CD14-positive monocyte (primary cell): ENCODE measurements around the gene GALNT10. TPM values are rescaled to one million over a fixed set of nuclear protein-coding genes. Genes with fewer than 3 reads are reported as not detected.

Source experiments
- DNase-seq, 3 donors: peaks; one replicate each; pipeline ENCODE4 v3.0.0-alpha.2; 2011 to 2022
- H2AFZ ChIP-seq: 2 replicates; pipeline ENCODE4 v1.6.0; 2012; ENCODE audit warnings: mild to moderate bottlenecking, low read depth, low read length, inconsistent platforms; ENCODE audit not compliant: insufficient read depth, poor library complexity, severe bottlenecking
- H3K27ac ChIP-seq, 2 donors: 1 replicate in 1 of 2; 2 replicates in 1 of 2; pipeline ENCODE4 v1.5.1; 2012 to 2013; ENCODE audit warnings: low read length in 2 of 2, control low read depth in 1 of 2, inconsistent platforms in 1 of 2, low read depth in 1 of 2, mild to moderate bottlenecking in 1 of 2
- H3K27me3 ChIP-seq, 2 donors: one replicate each; pipeline versions ENCODE4 v1.6.0 to v1.6.1; 2011 to 2013; ENCODE audit warnings: low read length in 2 of 2; ENCODE audit not compliant: control insufficient read depth in 2 of 2, insufficient read depth in 2 of 2
- H3K36me3 ChIP-seq, 2 donors: replicated peaks in 1 of 2; 1 replicate in 1 of 2; 2 replicates in 1 of 2; pipeline versions ENCODE4 v1.5.1 to v1.6.1; 2012 to 2013; ENCODE audit warnings: low read length in 2 of 2, control low read depth in 1 of 2, inconsistent platforms in 1 of 2, mild to moderate bottlenecking in 1 of 2; ENCODE audit not compliant: insufficient read depth in 2 of 2, control insufficient read depth in 1 of 2
- H3K4me1 ChIP-seq, 2 donors: 1 replicate in 1 of 2; 2 replicates in 1 of 2; pipeline versions ENCODE4 v1.5.1 to v1.6.1; 2012 to 2013; ENCODE audit warnings: low read length in 2 of 2, control low read depth in 1 of 2, inconsistent platforms in 1 of 2, mild to moderate bottlenecking in 1 of 2, moderate library complexity in 1 of 2; ENCODE audit not compliant: insufficient read depth in 2 of 2, control insufficient read depth in 1 of 2
- H3K4me2 ChIP-seq: replicated peaks from 2 replicates; pipeline ENCODE3; 2012; ENCODE audit warnings: low read length, moderate library complexity, mild to moderate bottlenecking; ENCODE audit not compliant: poor library complexity, severe bottlenecking; ENCODE audit errors: extremely low read depth
- H3K4me3 ChIP-seq, 3 experiments: fragments of 200-600 bp in 1 of 3; sonication (generic) in 1 of 3; replicated peaks in 1 of 3; 1 replicate in 2 of 3; 2 replicates in 1 of 3; pipeline ENCODE4 v1.5.1; 2011 to 2013; ENCODE audit warnings: low read length in 3 of 3, mild to moderate bottlenecking in 3 of 3, control low read depth in 2 of 3, low read depth in 2 of 3, inconsistent platforms in 1 of 3, moderate library complexity in 1 of 3
- H3K79me2 ChIP-seq: 2 replicates; pipeline ENCODE4 v1.6.0; 2012; ENCODE audit warnings: mild to moderate bottlenecking, control low read depth, inconsistent platforms, low read length, moderate library complexity; ENCODE audit not compliant: insufficient read depth
- H3K9ac ChIP-seq: 2 replicates; pipeline ENCODE4 v1.6.0; 2017; ENCODE audit warnings: low read length, mild to moderate bottlenecking; ENCODE audit not compliant: insufficient read depth, poor library complexity, severe bottlenecking
- H3K9me3 ChIP-seq, 2 donors: replicated peaks in 1 of 2; 1 replicate in 1 of 2; 2 replicates in 1 of 2; pipeline versions ENCODE4 v1.5.1 to v1.6.1; 2012 to 2013; ENCODE audit warnings: low read length in 2 of 2, control low read depth in 1 of 2; ENCODE audit not compliant: control insufficient read depth in 1 of 2, insufficient read depth in 1 of 2
- H4K20me1 ChIP-seq: 2 replicates; pipeline ENCODE4 v1.6.0; 2012; ENCODE audit warnings: mild to moderate bottlenecking, low read length, control low read depth, moderate library complexity; ENCODE audit not compliant: insufficient read depth
- H3K27ac Mint-ChIP-seq, 7 donors: one replicate each; pipeline ENCODE4 v1.8.0; 2020; ENCODE audit warnings: mild to moderate bottlenecking in 7 of 7, mixed read lengths in 7 of 7, moderate library complexity in 6 of 7, inconsistent platforms in 2 of 7
- H3K27me3 Mint-ChIP-seq, 3 donors: one replicate each; pipeline ENCODE4 v1.8.0; 2021 to 2022; ENCODE audit warnings: low read depth in 3 of 3, mild to moderate bottlenecking in 3 of 3, mixed read lengths in 3 of 3, moderate library complexity in 3 of 3, inconsistent platforms in 1 of 3
- H3K36me3 Mint-ChIP-seq, 2 donors: one replicate each; pipeline ENCODE4 v1.8.0; 2020; ENCODE audit warnings: mixed read lengths in 2 of 2, inconsistent platforms in 1 of 2, mild to moderate bottlenecking in 1 of 2
- H3K4me1 Mint-ChIP-seq: one replicate; pipeline ENCODE4 v1.8.0; 2020; ENCODE audit warnings: mild to moderate bottlenecking, mixed read lengths
- H3K4me3 Mint-ChIP-seq, 2 donors: one replicate each; pipeline ENCODE4 v1.8.0; 2020; ENCODE audit warnings: mild to moderate bottlenecking in 2 of 2, mixed read lengths in 2 of 2, moderate library complexity in 1 of 2
- H3K9me3 Mint-ChIP-seq, 7 donors: one replicate each; pipeline ENCODE4 v1.8.0; 2020 to 2022; ENCODE audit warnings: mixed read lengths in 7 of 7, mild to moderate bottlenecking in 6 of 7, moderate library complexity in 6 of 7, inconsistent platforms in 2 of 7
- WGBS: methylation state at CpG from one replicate; pipeline ENCODE4 v1.1.5; 2013; ENCODE audit warnings: missing lambda C conversion rate; ENCODE audit not compliant: insufficient coverage; 5-methylcytosine and 5-hydroxymethylcytosine counted together
- intact Hi-C, 2 donors: fragments of 100-400 bp; cut with micrococcal nuclease; formaldehyde crosslinking; loops; one replicate each; pipeline versions ENCODE4 v1.15.0 to v1.15.1; 2023
- polyA plus RNA-seq, 3 donors: library from polyadenylated mRNA; depleted of rRNA in 1 of 3; unstranded in 2 of 3; stranded (reverse) in 1 of 3; fragments of 300-500 nt in 2 of 3; fragments of >200 nt in 1 of 3; fragmentation: Illumina TruSeq in 2 of 3; gene quantifications; 1 replicate in 2 of 3; 2 replicates in 1 of 3; pipeline ENCODE4 v1.2.3, GENCODE V29; 2012 to 2021
- TF ChIP-seq, protein P1 (sequence below): fragments of 200-600 bp; IDR thresholded peaks from one replicate; pipeline ENCODE4 v1.8.0; 2022; ENCODE audit warnings: antibody characterized with exemption, mild to moderate bottlenecking

Gene GALNT10
- polyA plus RNA-seq, 3 donors: 6.2 to 11.6 (median 7.3) TPM

DNA sequence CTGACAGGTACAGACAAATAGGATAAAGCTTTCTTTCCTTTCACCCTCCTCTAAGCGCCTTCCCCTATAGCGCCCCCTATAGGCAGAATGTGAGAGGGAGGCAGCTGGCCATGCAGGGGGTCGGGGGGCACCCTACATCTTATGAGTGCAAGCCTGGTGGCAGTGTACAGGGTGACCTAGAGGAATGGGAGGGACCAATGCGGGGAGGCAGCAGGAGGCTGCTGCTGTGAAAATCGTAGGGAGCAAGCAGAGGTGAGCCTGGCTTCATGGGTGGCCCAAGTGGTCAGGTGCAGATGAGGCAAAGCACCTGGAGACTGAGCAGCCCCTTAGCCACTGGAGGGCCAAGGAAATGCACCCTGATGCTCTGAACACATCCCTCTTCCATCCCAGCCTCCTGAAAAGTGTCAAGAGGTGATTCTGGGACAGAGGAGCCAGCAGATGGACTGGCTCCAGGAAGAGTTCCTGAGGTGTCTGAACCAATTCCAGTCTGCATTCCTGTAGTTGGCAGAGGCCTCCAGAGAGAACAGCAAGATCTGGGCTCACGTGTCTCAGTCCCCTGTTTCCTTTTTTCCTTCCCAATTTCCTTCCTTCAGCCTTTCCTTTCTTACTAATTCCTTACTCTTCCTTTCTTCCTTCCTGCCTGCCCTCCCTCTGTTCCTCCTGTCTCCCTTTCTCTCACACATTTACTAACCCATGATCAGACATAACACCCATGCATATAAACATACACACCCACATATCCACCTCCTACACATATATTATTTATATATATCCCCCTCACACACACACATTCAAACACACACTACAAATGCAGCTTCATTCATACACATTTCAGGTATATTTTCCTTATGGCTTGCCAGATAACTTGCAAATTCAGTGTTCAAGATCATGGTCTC is 32.8 kb upstream of the GALNT10 start:
- WGBS: 76% methylated on average over 4 of the region's 6 CpGs
- no peaks in the 10 kb centered on the region for H3K4me1 Mint-ChIP-seq

DNA sequence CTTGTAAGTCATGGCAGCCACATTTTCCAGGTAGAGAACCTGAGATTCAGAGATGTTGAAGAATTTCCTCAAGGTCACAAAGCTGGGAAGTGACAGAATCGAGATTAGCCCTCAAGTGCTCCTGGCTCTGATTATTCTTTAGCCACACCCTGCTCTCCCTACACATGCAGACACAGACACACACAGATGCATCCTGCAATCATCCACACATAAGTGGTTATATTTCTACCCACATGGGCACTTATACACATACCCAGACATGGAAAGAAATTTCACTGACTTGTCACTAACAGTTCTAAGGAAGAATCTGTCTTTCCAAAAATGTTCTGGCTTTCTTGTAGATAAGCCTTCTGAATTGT is 32.2 kb upstream of the GALNT10 start:
- H3K9ac ChIP-seq: no peak overlapping the region
- no peak overlapping the region for H3K4me3 ChIP-seq
- TF ChIP-seq, protein P1, sequence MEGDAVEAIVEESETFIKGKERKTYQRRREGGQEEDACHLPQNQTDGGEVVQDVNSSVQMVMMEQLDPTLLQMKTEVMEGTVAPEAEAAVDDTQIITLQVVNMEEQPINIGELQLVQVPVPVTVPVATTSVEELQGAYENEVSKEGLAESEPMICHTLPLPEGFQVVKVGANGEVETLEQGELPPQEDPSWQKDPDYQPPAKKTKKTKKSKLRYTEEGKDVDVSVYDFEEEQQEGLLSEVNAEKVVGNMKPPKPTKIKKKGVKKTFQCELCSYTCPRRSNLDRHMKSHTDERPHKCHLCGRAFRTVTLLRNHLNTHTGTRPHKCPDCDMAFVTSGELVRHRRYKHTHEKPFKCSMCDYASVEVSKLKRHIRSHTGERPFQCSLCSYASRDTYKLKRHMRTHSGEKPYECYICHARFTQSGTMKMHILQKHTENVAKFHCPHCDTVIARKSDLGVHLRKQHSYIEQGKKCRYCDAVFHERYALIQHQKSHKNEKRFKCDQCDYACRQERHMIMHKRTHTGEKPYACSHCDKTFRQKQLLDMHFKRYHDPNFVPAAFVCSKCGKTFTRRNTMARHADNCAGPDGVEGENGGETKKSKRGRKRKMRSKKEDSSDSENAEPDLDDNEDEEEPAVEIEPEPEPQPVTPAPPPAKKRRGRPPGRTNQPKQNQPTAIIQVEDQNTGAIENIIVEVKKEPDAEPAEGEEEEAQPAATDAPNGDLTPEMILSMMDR: no peak
- DNase-seq: no peak
- H3K36me3 Mint-ChIP-seq: no peaks in the 10 kb centered on the region
- no peaks in the 10 kb centered on the region for H3K4me1 Mint-ChIP-seq
- no peak overlapping the region for H3K4me2 ChIP-seq
- H4K20me1 ChIP-seq: no peaks in the 10 kb centered on the region
- H3K36me3 ChIP-seq: no peaks in the 10 kb centered on the region
- H3K79me2 ChIP-seq: no peaks in the 10 kb centered on the region
- H2AFZ ChIP-seq: no peak overlapping the region
- H3K4me1 ChIP-seq: no peaks in the 10 kb centered on the region
- peaks cover 7 to 8% of the 10 kb centered on the region in 2 donors for H3K27me3 ChIP-seq
- H3K9me3 ChIP-seq: no peaks in the 10 kb centered on the region
- 83% methylated on average over 1 of the region's 1 CpG for WGBS
- H3K27ac ChIP-seq: no peak overlapping the region
- H3K9me3 Mint-ChIP-seq: peaks cover 0 to 2% (median 0%) of the 10 kb centered on the region in 7 donors
- intact Hi-C loops: no loop called here
- H3K27ac Mint-ChIP-seq: no peak overlapping the region
- H3K4me3 Mint-ChIP-seq: no peak overlapping the region
- H3K27me3 Mint-ChIP-seq: peaks cover 10 to 36% (median 31%) of the 10 kb centered on the region in 3 donors

More for the DNA sequence above, 32.8 kb upstream of the GALNT10 start:
- no peak overlapping the region for H3K27ac ChIP-seq
- TF ChIP-seq, protein P1: peak; percentile 39
- no peak overlapping the region for H2AFZ ChIP-seq
- Mint-ChIP-seq H3K27ac (no peak overlapping the region), H3K9me3 (peaks cover 0 to 2% (median 0%) of the 10 kb centered on the region in 7 donors), H3K36me3 (no peaks in the 10 kb centered on the region), H3K27me3 (peaks cover 9 to 37% (median 30%) of the 10 kb centered on the region in 3 donors), H3K4me3 (no peak overlapping the region)
- no peaks in the 10 kb centered on the region for H3K79me2 ChIP-seq
- no peaks in the 10 kb centered on the region for H3K4me1 ChIP-seq
- H3K4me2 ChIP-seq: no peak overlapping the region
- peaks cover 7 to 8% of the 10 kb centered on the region in 2 donors for H3K27me3 ChIP-seq
- no peaks in the 10 kb centered on the region for H3K9me3 ChIP-seq
- intact Hi-C loops: no loop called here
- no peaks in the 10 kb centered on the region for H3K36me3 ChIP-seq
- no peak for DNase-seq
- no peak overlapping the region for H3K9ac ChIP-seq
- no peak overlapping the region for H3K4me3 ChIP-seq
- no peaks in the 10 kb centered on the region for H4K20me1 ChIP-seq
